NCI-H526 treated with DMSO at 0.1 percent for 48 hours (cell line): ENCODE measurements around the gene RBM17.
"Not testable (repeated sequence)": the region's sequence is repeated elsewhere in the genome, so short reads cannot be mapped to it uniquely, and the experiment has no call there.

Experiments
- DNase-seq: peaks from one replicate; lab custom pipeline; 2025; lab: John Stamatoyannopoulos, UW

RBM17 gene

DNA sequence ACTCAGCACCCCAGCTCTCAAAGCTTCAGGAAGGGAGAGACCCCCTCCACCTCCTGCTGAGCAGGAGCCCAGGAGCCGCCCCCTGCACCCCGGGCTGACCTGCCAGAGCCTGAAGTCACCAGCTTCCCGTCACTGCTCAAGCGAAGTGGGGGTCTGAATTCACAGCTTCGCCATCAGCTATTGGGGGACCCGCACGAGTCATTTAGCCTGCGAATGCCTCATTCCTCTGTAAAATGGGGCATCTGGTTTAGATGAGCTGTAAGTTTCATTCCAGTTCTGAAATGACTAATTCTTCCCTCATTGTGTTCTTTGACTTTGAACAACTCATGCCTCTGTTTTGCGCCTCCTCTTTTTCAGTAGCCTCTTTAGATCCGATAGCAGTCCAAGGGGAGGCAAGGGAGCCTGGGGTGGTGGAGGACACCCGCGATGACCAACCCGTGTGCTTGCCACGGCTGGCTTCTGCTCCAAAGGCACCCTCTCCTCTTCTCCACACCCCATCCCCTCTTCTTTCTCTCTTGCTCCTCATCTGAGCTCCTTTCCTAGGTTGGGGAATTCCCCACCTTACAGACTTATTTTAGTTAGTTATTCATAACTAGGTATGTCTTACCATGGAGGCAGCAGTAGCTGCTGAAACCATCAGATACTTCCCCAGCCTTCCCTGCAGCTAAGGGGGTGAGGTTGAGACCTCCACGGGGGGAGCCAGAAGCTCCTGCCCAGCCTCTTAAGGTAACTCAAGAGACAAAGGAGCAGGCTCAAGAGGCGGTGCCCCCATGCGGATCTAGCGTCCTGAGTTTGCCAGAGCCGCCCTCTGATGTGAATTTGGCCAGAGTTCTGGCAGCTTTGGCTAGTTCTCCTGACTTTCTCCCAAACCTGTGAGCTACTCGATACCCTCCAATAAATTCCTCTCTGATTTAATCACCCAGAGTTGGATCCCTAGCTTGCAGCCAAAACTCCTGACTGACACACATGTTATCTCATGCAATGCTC, 47.7 kb downstream of the RBM17 start:
- no peak for DNase-seq

DNA sequence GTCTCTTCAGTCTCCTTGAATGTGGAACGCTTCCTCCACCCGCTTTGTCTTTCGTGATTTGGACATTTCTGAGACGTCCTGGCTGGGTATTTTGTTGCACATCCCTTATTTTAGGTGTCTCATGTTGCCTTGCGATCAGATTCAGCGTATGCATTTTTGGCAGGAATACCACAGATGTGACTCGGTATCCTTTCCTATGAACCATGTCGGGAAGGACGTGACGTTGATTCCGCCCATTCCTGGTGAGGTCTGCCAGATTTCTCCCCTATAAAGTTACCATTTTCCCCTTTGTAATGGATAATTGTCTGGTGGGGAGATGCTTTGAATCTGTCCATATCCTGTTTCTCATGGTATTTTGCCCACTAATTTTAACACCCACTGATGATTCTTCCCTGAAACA, 49.6 kb downstream of the RBM17 start:
- DNase-seq = no peak

DNA sequence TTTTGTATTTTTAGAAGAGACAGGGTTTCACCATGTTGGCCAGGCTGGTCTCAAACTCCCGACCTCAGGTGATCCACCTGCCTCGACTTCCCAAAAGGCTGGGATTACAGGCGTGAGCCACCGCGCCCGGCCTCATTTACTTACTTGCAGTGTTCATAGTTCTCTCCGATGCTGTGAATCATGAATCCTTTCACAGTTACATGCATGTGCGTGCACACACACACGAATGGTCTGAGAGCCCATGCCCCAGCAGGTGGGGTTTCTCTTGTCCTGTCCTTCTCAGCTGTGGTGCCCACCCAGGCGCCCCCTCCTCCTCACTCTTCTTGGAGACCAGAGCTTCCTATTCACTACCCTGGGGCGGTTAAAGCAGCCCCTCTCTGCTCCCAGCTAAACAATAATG, 50.6 kb downstream of the RBM17 start:
- DNase-seq = no peak

DNA sequence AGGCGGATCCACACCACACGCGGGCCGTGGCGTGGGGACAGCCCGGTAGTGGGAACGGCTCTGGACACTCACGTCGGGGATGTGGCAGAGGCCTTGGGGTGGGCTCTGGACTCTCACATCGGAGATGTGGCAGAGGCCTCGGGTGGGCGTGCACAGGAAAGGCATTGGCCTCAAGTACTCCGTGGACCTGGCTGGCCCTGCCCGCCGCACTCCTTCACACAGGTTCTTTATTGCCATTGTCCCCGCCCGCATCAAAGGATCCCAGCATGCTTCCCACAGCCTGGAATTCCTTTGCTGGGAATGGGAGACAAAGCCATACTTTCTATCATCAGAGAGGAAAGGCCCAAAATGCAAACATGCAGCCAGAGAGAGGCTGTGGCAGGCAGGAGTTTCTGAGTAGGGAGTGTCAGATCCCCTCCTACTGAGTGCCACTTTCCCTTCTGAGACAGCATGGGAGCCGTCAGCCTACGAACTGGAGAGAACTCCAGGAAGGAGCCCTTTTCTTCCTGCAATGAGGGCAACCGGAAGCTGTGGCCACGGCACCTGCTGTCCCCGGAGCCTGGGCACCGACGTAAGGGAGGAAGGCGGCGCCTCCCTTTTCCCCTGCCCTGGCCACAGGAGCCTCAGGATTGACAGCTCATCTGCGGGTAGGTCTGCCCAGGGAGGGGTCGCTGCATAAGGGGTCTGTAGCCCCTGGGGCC, 51.5 kb downstream of the RBM17 start:
- no peak for DNase-seq

DNA sequence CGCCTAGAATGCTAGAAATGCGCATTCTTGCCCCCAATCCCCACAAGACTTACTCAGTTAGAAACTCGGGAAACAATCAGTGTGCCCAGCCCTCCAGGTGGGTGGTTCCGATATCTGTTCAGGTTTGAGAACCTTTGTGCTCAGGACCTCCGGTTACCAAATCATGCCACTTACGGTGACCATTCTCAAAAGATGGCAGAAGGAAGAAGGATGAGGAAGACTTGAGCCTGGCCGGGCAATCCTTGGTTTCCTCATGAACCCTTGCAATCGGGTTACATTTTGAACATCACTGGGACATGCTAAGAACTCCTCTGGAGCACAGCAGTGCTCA, 52.1 kb downstream of the RBM17 start:
- no peak for DNase-seq

DNA sequence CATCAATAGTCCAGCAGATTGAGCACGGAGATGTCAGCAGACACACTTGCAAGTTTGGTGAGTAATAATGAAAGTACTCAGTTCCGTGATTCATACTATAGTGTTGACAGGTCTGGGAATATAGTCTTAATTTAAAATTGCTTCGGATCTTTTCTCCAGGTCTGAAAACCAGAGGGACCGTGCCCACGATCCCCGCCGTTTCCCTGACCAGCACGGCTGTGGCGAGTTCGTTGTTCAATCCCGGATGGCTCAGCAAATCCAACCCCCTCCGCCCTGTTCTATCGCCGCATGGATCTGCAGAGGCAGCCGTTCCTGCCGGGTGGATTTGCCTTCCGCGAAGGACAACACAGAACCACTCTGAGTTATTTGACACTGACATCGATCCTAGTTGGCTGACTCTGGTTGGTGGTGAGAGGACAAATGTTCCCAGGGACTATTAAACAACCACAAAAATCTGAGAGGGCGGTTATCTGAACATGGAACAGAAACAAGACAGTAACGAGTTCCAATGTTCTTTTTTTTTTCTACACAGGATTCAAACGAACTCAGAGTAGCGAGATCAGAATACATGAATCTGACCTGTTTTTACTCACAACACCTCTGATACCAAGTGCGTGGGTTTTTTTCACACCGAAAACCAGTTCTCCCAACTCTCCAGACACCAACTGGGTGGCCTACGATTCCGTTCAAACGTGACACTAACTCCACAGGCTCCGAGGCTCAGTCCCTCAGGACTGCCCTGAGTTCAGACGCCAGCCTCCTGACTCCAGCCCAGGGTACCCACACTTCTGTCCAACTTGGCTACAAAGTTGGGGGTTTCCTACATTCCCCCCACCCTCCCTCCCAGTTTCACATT, 52.7 kb downstream of the RBM17 start:
- DNase-seq = no peak

DNA sequence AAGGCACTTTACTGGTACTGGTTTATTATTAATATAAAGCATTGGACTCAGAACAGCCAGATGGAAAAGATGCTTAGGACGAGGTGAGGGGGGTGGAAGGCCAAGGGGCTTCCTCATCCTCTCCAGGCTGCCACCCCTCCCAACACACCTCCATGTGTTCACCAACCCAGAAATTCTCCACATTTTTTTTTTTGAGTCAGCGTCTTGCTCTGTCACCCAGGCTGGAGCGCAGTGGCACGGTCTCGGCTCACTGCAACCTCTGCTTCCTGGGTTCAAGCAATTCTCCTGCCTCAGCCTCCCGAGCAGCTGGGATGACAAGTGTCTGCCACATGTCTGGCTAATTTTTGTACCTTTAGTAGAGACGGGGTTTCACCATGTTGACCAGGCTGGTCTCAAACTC, 53.4 kb downstream of the RBM17 start:
- not testable (repeated sequence) for DNase-seq

DNA sequence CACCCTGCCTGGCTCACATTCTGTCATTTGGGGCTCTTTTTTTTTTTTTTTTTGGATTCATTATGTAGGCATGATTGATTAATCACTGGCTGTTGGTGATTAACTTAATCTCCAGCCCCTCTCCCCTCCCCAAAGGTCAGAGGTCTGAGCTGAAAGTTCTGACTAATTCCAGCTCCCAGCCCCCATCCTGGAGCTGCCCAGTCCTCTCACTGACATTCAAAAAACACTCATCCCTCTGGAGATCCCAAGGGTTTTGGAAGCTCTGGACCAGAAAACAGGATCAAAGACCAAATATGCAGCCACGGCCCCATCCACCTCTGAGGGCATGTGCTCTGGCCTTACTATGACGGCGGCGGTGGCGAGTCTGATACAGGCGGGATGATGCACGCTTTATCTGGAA, 53.8 kb downstream of the RBM17 start:
- DNase-seq = no peak

DNA sequence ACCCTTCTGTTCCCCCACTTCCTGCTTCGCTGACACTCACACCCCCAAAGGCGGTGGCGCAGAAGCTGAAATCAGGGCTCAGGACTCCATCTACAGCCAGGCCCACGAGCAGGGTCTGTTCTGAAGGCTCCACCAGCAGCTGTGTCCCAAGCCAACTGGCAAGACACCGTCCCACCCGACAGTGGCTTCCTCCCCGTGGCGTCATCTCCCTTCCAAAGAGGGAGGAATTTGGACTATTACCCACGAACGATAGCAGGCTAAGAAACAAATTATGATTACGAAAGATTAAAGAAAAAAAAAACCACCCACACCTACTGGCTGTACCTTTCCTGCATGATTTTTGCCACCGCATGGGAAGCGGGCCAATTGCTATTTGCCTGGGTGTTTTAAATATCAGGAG, 54.3 kb downstream of the RBM17 start:
- no peak for DNase-seq

DNA sequence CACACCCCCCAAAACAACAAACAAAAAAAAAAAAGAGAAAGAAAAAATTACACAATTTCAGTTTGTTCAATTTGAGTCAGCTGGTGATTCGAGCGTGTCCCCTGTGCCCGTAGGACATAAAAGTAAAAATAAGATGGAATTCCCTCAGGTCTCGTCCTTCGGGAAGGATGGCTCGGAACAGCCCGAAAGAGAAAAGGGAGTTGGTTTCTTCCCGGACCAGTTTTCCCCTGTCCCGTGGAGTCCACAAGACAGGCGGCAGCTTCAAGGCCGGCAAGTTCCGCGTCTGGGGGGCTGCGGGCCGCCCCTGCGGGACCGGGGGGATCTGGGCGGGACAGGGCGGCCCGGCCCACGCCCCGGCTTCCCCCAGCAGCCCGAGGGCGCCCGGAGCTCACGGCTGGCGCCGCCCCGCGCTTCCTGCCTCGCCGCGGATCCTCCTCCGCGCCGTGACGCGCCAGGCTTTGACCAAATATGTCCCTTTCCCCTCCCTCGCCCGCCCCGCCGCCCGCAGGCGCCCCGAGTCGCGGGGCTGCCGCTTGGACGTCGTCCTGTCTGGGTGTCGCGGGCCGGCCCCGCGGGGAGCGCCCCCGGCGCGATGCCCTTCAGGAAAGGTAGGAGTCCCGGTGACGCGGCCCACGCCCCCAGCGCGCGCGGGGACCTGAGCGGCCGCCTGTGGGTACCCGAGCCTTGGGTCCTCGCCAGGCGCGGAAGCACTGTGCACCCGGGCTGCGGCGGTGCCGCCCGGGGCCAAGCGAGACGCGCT, 55.8 kb downstream of the RBM17 start:
- peak; percentile 37 for DNase-seq

DNA sequence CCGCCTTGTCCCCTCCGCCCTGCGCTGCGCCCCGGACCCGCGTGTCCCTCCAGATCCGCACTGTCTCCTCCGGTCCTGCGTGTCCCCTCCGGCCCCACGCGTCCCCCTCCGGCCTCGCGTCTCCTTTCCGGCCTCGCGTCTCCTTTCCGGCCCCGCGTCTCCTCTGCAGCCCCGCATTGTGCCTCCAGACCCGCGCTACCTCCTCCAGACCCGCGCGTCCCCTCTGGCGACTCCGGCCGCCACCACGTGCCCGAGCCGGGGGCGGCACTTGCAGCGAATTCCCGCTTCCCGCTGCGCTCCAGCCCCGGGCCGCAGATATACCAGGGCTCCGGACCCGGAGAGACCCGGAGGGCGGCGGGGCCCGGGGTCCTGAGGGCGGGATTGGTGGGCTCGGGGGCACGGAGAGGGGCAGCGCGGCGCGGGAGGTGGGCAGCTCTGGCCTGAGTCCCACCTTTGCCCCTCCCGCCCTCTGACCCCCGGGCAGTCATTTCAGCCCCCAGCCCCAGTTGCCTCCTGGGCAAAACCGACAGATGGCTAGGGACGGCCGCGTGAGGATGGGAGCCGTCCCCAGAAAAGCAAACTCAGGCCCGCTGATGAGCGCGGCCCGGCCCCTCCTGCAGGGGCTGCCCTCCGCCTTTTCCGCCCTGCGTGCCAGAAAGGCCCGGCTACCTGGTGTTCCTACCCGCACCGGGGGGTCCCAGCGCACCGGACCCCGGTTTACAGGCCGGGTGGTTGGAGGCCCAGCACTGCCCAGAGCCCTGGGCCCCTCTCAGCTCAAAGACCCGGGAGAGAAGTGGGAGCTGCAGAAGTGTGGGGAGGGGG, 56.5 kb downstream of the RBM17 start:
- no peak for DNase-seq

DNA sequence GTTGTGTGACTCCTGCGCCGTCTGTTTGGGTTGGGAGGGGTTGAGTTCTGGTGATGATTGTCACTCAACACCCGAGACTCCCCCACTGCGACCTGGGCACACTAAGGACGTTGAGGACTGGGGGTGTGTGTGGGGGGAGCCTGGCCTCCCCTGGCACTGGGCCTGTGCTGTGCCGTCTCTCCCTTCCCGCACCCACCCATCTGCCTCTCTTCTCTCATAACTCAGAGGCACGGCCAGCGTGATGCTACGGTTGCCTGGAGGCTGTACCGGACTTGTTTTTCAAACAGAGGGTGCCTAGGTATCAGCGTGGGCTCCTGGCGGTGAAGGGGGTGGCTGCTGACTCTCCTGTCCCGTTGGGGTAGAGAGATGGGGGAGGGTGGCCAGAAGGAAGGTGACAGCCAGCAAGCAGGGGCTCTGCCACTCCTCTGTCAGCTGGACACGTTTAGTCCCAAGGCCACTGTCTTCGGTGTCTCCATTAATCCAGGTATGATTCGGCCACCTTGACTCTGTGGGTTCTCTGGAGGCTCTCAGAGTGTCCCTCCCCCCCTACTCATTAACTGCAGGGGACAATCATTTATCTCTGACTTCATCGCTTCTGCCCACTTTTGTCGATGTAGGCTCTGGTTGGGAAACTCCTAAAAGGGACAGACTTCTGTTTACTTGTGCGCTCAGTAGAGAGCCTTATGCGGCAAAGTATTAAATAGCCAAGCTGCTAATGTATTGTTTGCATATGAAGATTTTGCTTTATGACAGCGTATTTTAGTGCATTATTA, 57.4 kb downstream of the RBM17 start:
- DNase-seq = peak; percentile 59

DNA sequence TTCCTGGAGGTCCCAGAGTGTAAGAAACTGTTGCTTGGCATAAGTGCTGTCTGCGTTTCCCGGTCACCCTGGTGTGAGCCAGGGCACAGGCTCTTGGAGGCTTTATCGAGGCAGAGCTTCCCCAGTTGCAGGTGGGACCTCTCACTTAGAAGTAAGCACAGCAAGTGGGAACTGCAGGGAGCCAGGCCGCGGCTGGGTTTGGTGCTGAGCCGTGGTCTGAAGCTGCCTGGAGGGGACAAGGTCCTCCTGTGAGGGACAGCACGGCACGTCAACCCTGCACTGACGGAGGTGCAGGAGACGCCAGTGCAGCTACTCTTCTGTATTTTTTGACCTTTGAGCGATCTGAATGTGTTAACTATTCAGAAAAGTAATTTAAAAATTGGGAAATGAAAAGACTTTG, 58.1 kb downstream of the RBM17 start:
- no peak for DNase-seq

DNA sequence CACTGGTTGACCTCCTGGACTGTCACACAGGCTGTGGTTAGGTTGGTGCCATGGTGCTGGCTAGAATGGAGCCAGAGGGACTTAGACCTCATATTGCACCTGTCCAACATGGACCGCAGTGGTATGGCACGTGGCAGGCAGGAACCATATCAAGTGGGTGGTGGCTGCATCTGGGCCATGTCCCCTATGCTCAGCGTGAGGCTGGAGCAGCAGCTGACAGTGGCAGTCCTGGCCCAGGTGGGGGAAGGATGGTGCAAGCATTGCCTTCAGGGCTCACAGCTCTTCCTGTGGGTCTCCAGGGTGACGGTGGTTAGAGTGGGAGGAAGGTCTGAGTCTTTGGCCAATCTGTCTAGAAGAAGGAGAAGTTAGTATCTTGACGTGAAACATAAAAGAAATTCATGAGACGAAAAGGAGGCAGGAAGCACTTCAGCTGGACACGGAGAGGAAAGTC, 59.4 kb downstream of the RBM17 start:
- DNase-seq = no peak

DNA sequence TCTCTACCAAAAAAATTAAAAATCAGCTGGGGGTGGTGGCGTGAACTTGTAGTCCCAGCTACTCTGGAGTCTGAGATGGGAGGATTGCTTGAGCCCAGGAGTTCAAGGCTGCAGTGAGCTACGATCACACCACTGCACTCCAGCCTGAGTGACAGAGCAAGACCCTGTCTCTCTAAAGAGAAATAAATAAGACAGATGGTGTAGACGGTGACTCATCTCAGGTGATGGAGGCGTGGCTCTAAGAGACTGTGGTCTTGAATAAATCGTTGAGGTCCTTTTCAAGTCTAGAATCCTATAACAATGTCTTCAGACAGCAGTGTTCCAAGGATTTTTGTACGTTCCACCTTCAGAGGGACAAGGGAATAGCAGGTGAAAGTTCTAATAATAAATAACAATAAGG, 60.1 kb downstream of the RBM17 start:
- DNase-seq = no peak

DNA sequence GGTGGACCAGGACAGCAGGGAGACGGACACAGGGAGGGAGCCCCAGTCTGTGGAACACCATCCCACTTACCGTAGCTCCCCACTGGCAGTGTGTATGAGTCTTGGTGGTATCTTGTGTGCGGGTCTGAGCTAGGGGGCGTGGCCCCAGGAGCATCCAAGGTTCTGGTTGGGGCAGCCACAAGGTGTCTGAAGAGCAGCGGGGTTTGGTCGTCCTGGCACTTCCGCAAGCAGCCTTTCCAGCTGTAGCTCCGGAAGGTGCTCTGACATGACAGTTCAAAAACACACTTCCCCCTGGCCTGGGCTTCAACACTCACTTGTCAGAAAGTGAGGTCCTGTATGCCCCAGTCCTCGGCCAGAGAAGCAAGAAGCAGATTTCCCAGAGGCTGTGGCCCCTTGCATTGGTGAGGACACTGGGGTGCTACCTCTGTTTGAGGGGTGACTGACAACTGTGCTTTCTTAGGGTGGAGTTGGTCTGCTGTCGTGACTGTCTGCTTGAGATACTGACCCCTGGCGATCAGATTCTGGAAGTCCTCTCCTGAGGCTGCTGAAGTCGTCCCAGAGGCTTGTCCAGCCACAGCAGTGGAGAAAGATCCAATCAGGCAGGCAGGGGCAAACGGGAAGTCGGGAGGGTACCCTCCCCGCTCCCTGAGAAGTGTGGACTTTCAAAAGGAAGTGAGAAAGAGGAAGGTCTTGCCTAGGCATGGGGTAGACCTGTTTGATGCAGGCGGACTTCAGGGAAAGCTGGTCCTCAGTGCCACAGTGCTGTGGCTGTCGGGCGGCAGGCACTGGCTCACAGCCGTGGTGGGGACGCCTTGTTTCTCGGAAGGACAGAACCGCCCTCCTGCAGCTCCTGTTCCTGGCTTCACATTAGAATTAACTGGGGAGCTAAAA, 62.5 kb downstream of the RBM17 start:
- no peak for DNase-seq

DNA sequence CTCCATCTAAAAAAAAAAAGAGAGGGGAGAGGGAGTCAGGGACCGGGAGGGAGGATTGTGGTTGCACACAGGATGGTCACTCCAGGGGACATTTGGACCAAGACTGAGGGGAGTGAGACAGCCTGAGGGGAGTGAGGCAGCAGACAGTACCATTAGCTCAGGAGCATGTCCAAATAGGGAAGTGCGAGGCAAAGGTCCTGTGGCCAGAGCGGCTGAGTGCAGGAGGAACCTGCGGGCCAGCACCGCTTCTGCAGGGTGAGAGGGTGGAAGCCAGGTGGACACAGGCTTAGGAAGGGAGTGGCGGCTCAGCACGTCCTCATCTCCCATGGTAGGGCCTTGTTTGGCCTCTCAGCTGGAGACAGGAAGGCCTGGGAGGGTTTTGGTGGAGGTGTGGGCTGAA, 65.0 kb downstream of the RBM17 start:
- no peak for DNase-seq

DNA sequence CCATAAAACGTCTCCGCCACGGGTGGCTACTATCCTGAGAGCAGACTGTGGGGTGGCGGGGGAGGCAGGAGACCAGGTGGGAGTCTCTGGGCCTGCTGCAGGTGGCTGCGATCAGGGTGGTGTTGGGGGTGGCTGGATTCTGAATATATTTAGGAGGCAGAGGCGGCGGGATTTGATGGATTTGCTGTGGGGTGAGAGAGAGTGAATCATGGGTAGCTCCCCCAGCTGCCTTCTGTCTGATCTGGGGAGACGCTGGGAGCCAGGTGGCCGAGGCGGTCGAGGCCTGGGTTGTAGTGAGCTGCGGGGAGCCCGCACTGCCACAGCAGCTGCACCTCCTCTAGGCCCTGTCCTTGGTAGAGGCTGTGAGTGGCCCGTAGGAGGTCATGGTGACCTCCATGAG, 65.7 kb downstream of the RBM17 start:
- no peak for DNase-seq

DNA sequence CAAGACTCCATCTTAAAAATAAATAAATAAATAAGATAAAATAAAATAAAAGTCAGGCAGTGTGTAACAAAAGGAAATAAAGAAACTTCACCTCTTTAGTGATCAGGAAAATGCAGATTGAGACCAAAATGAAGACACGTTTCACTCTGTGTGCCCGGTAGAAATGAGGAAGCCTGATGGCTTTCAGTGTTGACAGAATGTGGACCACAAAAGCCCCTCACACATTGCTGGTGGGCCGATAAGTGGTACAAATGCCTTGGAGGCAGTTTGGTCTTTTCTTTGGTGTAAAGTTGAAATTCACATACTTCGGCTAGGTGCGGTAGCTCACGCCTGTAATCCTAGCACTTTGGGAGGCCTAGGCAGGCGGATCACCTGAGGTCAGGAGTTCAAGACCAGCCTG, 69.4 kb downstream of the RBM17 start:
- no peak for DNase-seq
